ENCODE data around the gene LDHAL6B. TPM values are rescaled to one million over a fixed set of nuclear protein-coding genes. Genes with fewer than 3 reads are reported as not detected.

LDHAL6B gene
- total and polyA plus RNA-seq, 7 donors, result not detected

- TF ChIP-seq POLR2A (IDR thresholded peaks at IDR 0.05), result no peak
- TF ChIP-seq POLR2AphosphoS5 (IDR thresholded peaks at IDR 0.05), result no peak
- TF ChIP-seq EP300 (IDR thresholded peaks at IDR 0.05), result no peak
- no peak for TF ChIP-seq CTCF (IDR thresholded peaks at IDR 0.05)
- H3K27ac ChIP-seq, result peak overlapping the region in 1 of 4 donors; percentile 2
- H3K9me3 ChIP-seq, result no peaks in the 10 kb centered on the region
- peaks cover 0 to 10% (median 9%) of the 10 kb centered on the region in 4 donors for H3K4me1 ChIP-seq
- 80 to 81% methylated on average over 2 of the region's 2 CpGs for WGBS, 2 donors
- no peaks in the 10 kb centered on the region for H3K27me3 ChIP-seq
- intact Hi-C loops (cut with DNase I), result no loop called here
- peaks cover 0 to 8% (median 0%) of the 10 kb centered on the region in 4 donors for H3K36me3 ChIP-seq
- DNase-seq, result no peak
- no peak overlapping the region for H3K4me3 ChIP-seq
Observed at GRCh38 chr15:59230531-59231055, 23.9 kb downstream of the LDHAL6B start.

DNA sequence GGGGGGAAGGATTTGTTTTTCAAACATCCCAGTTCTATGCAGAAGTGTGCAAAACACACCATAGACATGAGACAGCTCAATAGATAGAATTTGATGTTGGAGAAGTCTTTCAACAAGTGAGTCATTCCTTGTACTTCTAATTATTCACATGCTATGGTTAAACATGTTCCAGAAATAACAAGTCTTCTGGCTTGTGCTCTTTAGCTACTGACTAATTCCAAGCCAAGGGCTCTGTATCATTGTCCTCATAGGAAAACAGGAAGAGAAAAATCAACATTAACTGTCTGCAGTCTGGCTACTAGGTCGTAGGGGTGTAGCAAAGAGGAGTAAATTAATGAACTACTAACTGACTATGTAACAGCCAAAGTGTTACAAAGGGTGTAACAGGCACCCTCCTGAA is 25.8 kb downstream of the LDHAL6B start:
- H3K4me1 ChIP-seq, result peaks cover 0 to 13% (median 9%) of the 10 kb centered on the region in 4 donors
- H3K27ac ChIP-seq, result peak overlapping the region in 1 of 4 donors; percentile 26
- no peak overlapping the region for H3K4me3 ChIP-seq
- no peaks in the 10 kb centered on the region for H3K27me3 ChIP-seq
- no peak for TF ChIP-seq POLR2A (IDR thresholded peaks at IDR 0.05)
- TF ChIP-seq CTCF (IDR thresholded peaks at IDR 0.05), result no peak
- TF ChIP-seq EP300 (IDR thresholded peaks at IDR 0.05), result no peak
- TF ChIP-seq POLR2AphosphoS5 (IDR thresholded peaks at IDR 0.05), result peak in 2 of 4 donors; percentile 16 to 24
- intact Hi-C loops (cut with DNase I), result no loop called here
- WGBS, 2 donors, result 23 to 41% methylated on average over 1 of the region's 1 CpG
- H3K36me3 ChIP-seq, result no peaks in the 10 kb centered on the region
- no peak for DNase-seq
- H3K9me3 ChIP-seq, result no peaks in the 10 kb centered on the region

DNA sequence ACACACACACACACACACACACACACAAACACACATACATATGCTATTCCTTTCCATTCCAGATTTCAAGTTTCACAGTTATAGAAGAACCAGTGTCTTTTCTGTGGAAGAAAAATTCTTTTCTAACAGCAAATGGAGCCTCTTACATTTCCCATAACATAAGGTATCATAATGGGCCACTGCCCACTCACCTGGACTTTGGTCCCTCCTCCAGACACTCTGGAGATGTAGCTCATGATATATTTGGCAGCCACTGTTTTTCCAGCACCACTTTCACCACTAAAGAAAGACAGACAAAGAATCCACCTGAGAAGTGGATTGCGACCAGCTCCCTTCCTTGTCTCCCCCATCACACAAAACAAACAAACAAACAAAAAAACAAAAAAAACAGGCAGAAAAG is 29.8 kb downstream of the LDHAL6B start:
- WGBS, 2 donors, result 78 to 85% methylated on average over 1 of the region's 1 CpG
- no peak for TF ChIP-seq CTCF (IDR thresholded peaks at IDR 0.05)
- TF ChIP-seq POLR2AphosphoS5 (IDR thresholded peaks at IDR 0.05), result no peak
- TF ChIP-seq POLR2A (IDR thresholded peaks at IDR 0.05), result no peak
- TF ChIP-seq EP300 (IDR thresholded peaks at IDR 0.05), result no peak
- Histone ChIP-seq H3K9me3 (no peaks in the 10 kb centered on the region), H3K4me1 (peaks cover 0 to 13% (median 9%) of the 10 kb centered on the region in 4 donors), H3K27ac (no peak overlapping the region), H3K36me3 (no peaks in the 10 kb centered on the region), H3K4me3 (no peak overlapping the region), H3K27me3 (no peaks in the 10 kb centered on the region)
- intact Hi-C loops (cut with DNase I), result no loop called here
- DNase-seq, result no peak

GRCh38 chr15:59237119-59237855 is 30.6 kb downstream of the LDHAL6B start:
- 78 to 95% methylated on average over 8 of the region's 8 CpGs for WGBS, 2 donors
- H3K27ac ChIP-seq, result no peak overlapping the region
- H3K4me1 ChIP-seq, result peaks cover 0 to 7% (median 6%) of the 10 kb centered on the region in 4 donors
- DNase-seq, result no peak
- H3K36me3 ChIP-seq, result no peaks in the 10 kb centered on the region
- no peak overlapping the region for H3K4me3 ChIP-seq
- no peaks in the 10 kb centered on the region for H3K27me3 ChIP-seq
- intact Hi-C loops (cut with DNase I), result no loop called here
- TF ChIP-seq CTCF (IDR thresholded peaks at IDR 0.05) (no peak), POLR2AphosphoS5 (IDR thresholded peaks at IDR 0.05) (no peak), EP300 (IDR thresholded peaks at IDR 0.05) (no peak), POLR2A (IDR thresholded peaks at IDR 0.05) (no peak)
- no peaks in the 10 kb centered on the region for H3K9me3 ChIP-seq
